Fibroblast of gingiva (primary cell): Measurements from ENCODE around the gene GGCT.
A peak's percentile ranks its signal among the peaks of the same experiment; 100 is the strongest.
"Not testable (repeated sequence)": the region's sequence is repeated elsewhere in the genome, so short reads cannot be mapped to it uniquely, and the experiment has no call there.

Experiments used
- DNase-seq: peaks from one replicate; pipeline ENCODE4 v3.0.0-alpha.2; 2011; ENCODE audit warnings: low read depth

Gene GGCT

DNA sequence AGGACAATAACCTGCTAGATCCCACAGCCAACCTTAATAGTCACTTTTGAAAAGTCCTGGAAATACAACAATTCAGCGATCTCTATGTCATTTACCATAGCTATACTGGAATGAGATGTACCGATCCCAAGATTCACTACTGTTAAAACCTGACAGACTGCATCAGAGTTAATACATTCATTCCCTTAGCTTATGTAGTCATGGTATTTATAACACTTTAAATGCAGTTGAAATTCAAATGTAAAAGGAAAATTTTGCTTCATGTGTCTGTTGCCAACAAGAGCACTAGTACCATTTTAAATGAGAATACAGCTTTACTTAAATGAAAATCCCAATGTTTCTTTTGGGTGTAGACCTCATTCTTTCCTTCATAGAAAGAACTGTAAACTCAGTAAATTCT is 11.1 kb upstream of the GGCT start:
- DNase-seq, result no peak

DNA sequence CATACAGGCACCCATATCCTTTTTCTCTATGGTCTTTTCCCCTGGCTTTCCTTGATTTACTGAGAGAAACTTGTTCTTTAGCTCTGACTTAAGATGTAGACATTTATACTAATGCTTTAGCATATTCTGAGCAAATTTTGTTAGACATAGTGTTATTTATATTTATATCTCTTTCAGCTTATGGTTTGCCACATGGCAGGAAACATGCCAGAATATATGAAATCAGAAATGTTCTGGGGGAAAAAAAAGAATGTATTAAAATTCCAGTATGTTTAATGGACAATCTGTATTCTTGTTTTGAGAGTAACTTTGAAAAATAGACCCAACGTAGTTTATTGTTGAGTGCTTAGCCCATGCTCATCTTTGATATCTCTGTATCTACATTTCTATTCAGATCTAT is 10.1 kb upstream of the GGCT start:
- no peak for DNase-seq

DNA sequence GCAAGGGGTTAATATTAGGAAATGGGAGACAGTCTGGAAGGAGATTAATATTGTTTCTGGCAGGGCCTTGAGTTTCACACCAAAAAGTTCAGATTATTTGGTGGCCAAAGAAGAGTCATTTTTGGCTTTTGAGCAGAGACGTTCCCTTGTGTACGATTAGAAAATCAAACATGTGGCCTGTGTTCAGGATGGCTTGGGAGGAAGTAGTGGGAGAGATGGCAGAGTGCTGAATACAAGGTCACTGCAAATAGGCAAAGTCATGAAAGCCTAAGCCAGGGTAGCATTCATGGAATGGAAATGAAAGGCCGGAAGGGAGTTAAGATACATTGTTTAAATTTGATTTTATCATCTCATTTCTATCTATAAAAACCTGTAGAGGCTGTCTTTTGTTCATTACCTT is 9.5 kb upstream of the GGCT start:
- no peak for DNase-seq

DNA sequence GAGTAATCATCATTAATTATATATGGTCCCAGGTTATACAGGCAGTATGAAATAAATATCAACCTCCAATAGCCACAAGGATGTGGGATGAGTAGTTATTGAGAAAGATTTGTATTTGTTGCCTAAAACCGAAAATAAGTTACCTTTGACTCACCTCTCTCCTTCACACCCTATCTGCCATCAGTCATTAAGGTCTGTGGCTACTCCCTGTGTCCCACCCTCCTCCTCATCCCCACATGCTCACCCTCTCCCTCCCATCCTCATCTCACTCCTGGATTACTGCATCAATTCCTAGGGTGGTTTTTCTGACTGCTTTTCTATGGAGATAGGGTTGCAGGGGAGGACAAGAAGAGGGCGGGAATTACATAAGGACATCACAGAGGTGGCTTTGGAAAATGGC is 9.1 kb upstream of the GGCT start:
- no peak for DNase-seq

DNA sequence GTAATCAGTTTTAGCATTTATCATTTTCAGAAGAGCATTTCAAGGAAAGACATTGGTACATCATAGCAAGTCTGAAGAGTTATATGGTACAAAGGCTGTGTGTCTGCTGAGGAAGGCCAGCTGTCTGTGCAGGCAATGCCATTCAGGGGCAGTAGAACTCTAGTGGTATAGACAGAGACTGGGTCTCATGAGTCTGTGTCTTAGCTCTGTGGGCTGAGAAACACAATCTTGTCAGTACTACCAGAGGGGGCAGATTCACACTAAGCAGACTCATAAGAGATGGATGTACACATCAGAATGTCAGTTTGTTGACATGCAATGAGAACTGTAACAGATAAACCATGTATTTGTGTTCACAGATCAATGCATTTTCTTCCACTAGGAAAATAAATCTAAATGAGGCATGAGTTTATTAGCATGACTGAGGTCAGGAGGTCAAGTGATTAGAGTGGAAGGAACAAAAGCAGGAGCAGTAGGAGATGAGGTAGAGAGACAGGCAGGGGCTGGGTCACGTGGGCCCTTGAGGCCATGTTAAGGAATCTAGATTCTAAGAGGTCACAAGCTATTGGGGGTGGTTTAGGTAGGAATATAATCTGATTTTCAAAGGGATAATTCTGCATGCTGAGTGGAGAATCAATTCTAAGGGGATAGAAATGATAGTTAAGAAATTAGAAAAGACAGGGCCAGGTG is 7.5 kb upstream of the GGCT start:
- DNase-seq, result no peak

DNA sequence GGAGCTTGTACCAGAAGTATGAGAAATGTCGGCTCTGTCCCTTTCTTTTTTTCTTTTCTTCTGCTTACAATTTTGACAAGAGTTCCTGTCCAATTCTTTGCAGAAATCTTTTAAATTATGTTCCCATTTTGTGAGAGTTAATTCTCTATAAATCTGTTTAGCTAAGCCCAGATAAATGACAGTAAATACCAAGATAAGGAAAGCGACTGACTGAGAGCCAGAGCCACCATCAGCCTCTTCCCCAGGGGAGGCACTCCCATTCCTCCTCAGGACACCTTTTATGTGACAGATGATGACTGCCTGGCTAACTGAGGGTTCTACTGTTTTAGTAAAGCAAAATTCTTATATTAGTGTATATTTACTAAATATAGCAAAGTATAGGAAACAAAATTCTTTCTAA is 6.9 kb upstream of the GGCT start:
- no peak for DNase-seq

DNA sequence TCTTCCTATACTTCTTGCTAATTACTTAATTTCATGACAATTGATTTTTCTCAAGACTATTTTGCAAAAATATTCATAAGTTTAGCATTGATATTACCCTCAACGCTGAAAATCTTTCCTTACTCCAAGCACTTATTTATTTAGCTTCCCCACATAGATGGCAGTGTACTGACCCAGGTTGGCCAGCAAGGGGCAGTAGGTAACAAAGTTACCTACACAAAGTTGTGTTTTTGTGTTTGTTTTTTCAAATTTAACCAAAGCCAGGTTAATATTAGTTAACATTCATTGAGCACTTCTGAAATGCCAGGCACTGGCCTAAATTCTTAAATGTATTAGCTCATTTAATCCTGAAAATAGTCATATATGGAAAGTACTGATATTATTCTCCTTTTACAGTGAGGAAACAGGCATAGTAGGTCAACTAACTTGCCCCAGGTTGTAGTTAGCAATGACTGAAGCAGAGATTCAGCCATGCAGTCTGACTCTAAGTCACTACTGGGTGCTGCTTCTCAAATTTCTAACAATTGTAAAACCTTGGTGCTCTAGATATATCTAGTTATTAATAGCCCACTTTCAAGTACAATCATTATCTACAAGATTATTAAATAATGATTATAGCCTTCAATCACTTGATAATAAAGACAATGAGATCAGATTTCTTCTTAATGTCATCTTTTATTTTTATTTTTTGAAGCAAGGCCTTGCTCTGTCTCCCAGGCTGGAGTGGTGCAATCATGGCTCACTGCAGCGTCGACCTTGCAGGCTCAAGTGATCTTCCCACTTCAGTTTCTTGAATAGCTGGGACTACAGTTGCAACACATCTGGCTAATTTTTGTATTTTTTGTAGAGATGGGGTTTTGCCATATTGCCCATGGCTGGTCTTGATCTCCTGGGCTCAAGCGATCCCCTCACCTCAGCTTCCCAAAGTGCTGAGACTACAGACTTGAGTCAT is 5.8 kb upstream of the GGCT start:
- DNase-seq, result peak; percentile 29

DNA sequence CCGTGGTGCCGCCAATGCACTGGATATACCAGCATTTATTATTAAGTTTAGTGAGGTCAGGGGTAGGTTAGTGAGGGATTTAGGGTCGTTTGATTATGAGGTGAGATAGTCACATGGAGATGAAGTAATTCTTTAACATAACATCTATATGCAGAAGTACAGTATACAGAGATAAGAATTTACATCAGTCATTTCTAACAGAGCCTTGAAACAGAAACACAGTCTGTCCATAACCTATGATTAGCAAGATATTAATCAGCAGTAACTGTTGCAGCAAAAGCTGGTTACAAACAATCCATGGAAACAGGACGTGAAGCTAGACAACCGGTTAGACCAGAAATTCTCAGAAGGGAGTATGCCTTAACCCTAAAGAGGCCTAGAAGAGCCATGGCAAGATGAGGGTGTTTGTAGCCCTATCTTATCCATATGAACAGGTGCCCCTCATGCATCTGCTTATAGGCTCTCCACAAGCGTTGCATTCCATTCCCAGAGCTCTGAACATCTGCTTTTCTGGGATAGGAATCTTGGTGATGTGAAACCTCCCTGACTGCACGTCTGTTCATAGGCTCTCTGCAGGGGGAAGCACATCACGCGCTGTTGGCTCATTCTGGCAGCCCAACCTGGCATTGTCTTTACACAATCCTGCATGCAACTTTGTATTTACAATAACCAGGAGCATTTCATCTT is 4.7 kb upstream of the GGCT start:
- not testable (repeated sequence) for DNase-seq

DNA sequence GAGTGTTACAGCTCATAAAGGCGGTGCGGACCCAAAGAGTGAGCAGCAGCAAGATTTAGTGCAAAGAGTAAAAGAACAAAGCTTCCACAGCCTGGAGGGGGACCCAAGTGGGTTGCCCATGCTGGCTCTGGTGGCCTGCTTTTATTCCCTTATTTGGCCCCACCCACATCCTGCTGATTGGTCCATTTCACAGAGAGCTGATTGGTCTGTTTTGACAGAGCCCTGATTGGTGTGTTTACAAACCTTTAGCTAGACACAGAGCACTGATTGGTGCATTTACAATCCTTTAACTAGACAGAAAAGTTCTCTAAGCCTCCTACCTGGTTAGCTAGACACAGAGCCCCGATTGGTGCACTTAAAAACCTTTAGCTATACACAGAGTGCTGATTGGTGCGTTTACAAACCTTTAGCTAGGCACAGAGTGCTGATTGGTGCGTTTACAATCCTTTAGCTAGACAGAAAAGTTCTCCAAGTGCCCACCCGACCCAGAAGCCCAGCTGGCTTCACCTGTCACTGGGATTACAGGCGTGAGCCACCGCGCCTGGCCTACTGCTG is 2.8 kb upstream of the GGCT start:
- DNase-seq, result not testable (repeated sequence)

DNA sequence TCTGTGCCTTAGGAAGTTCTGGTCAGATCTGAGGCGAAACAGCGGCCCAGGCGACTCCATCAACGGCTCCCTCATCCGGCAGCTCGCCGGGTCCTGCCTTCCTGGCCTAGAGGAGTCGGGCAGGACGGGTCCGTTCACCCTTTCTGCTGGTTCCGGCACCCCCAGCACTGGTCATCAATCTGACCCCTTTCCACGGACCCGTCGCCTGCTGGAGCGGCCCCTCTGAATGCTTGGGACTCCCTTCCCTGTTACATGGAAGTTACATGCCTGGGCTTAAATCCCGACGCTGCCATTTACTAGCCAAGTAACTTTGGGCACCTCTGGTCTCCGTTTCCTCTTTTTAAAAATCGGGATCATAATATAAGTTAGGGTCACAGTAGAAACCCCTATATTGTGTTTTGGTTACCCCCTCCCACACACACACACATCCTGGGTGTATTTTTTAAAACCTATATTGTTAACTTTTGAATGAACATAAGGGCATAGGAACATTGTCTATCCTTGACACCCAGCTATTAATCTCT is 607 bp upstream of the GGCT start:
- DNase-seq, result no peak

DNA sequence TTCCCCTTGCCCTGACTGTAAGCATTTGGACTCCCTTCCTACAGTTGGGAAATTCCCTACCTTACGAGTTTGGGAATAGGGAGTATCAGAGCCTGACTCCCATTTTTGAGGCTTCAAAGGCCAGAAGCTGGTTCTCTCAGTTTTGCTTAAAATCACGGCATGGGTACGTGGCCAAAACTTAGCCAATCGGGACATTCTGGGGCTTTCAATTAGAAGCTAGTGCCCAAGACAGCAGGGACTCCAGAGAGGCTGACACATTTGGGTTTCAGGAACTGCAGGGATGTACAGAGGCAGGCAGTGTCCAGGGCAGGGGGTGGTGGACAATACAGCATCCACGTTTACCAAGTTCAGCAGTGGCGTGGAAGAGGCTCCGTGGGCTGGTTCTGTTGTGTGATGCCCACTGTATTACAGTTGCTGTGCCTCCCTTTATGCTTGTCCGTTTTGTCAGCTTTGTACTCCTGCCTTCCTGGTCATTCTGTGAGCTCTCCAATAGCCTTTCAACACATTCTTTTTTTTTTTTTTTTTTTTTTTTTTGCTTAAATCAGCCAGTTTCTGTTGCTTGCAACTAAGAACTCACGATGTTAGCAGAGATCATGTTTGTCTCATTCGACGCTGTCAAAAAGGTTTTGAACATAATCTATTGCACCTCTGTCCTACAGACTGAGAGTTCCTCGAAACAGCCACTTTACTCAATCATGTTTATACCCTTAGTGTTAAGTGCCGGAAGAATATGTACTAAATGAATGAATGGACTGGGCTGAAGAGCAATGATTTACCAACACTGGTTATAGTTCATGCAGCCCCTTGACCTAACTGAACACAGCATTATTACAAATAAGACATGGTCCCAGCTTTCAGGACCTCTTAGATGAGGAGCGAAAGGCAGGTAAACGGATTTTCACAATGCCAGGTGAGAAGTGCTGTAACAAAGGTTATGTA is 1.1 kb downstream of the GGCT start:
- peak; percentile 6 for DNase-seq

DNA sequence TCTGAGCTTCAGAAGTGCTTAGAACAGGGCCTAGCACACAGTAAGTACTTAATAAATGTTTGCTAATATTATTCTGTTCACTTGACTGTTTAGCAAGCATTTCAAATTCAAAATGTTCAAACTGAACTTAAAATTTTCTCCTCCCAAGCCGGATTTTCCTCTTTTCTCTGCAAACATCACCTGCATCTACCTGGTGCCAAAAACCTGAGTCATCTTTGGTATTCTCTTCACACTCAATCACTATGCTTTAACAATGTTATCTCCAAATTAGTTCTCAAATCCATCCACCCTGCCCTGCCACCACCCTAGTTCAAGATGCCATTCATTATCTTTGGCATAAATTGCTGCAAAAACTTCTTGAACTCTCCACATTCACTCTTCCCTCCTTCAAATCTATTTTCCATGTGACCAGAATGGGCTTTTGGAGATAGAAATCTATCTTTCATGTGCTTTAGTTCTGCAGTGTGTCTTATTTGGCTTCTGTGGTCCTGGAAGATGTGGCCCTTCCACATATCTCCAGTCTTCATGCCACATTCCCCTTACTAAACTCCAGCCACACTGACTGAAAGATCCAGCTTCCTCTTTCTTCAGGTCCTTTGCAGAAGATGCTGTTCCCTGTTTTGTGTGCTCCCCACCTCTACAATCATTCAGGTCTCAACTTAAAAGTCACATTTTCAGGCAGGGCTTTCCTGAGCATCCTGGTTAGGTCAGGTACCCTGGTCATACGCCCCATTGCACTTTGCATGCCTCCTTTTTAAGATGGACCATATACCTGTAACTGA is 2.0 kb downstream of the GGCT start:
- no peak for DNase-seq

DNA sequence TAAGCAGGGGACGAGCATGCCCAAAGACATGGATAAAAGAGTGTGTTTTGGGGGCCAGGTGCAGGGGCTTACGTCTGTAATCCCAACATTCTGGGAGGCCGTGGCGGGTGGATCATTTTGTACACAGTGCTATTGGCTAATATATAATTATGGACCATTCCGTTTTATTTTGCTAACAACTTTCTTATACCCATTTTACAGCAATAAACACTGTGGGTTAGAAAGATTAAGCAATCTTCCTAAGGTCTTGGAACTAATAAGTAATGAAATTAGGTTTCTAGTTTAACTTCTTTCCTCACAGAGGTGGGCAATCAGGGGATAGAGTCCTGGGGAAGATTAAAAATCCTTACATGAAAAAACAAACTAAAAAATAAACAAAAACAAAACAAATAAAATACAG is 3.4 kb downstream of the GGCT start:
- no peak for DNase-seq

DNA sequence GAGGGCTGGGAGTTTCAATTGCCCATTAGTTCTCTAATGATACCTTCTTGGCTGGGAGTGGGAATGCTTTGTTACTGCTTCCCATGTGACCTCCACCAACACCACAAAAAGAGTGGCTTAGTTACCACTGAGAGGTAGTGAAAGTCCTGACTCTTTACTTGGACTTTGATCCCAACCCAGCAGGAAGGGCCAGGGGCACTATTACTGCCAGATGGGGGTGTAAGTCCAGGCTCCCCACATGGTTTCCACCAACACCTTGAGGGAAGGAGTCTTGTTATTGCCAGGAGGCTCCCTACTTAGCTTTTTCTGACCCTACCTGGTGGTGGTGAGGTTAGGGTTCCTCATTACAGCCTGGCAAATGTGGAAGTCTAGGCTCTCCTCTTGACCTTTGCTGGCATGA is 11.4 kb downstream of the GGCT start:
- DNase-seq, result no peak

DNA sequence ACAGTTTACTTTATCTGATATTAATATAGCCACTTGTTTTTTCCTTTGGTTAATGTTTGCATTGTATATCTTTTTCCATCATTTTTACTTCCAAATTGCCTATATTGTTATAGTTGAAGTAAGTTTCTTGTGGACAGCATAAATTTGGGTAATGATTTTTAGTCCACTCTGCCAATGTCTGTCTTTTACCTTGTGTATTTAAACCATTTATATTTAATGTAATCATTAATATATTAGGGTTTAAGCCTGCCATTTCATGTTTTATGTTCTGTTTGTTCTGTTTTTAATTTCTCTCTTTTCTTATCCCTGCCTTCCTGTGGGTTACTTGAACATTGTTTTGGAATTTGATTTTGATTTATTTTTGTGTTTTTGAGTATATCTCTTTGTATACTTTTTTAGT is 13.2 kb downstream of the GGCT start:
- no peak for DNase-seq

DNA sequence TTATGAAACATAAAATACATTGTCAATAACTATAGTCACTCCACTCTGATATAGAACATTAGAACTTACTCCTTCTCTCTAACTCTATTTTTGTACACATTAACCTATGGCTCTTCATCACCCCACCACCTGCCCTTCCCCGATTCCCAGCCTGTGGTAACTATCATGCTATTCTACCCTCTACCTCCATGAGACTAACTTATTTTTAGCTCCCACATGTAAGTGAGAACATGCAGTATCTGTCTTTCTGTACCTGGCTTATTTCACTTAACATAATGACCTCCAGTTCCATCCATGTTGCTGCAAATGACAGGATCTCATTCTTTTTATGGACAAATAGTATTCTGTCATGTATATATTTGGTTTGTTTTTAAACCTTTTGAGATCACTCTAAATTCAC is 17.3 kb downstream of the GGCT start:
- no peak for DNase-seq

DNA sequence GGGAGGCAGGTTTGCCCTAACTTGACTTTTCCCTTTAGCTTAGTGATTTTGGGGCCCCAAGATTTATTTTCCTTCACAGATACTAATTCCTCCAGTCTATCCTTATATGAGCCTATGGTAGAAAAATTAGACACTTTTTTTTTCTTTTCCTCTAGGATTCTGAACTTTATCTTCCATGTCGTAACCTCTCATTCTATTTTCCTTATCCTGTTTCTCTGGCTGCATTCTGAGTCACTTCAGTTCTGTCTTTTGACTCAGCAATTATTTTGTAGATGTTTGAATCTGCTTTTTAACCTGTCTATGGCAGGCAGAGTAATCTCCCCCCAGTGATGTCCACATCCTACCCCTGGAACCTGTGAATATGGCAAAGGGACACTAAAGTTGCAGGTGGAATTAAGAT is 19.0 kb downstream of the GGCT start:
- DNase-seq, result no peak

DNA sequence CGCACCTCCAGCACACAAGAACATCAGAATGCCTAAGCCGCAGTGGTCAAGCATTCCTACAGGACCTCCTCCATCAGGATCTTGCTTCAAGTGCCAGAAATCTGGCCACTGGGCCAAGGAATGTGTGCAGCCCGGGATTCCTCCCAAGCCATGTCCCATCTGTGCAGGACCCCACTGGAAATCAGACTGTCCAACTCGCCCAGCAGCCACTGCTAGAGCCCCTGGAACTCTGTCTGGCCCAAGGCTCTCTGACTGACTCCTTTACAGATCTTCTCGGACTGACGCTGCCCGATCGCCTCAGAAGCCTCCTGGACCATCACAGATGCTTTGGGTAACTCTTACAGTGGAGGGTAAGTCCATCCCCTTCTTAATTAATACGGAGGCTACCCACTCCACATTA is 23.2 kb downstream of the GGCT start:
- DNase-seq, result not testable (repeated sequence)

DNA sequence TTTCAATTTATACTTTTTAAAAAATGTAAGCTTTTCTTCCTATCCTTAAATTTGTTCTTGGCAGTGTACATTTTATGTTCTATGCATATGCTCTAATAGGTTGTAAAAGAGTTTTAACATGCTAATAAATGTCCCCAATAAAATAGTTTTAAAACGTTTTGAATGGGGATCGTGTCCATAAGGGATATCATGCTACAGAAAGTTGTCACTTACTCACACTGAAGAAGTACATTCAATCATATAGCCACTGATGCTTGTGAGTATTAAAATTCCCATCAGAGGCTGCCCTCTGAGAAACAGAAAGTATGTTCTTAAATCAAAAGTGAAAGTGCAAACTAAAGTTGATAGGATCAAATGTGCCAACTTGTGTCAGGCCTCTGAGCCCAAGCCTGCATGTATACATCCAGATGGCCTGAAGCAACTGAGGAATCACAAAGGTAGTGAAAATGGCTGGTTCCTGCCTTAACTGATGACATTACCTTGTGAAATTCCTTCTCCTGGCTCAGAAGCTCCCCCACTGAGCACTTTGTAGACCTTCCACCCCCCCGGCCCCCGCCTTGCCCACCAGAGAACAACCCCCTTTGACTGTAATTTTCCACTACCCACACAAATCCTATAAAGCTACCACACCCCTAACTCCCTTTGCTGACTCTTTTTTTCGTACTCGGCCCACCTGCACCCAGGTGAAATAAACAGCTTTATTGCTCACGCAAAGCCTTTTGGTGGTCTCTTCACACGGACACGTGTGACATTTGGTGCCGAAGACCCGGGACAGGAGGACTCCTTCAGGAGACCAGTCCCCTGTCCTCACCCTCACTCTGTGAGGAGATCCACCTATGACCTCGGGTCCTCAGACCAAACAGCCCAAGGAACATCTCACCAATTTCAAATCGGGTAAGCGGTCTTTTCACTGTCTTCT is 25.2 kb downstream of the GGCT start:
- no peak for DNase-seq
